ENCODE results near the gene NUP37. TPM values are rescaled to one million over a fixed set of nuclear protein-coding genes. Genes with fewer than 3 reads are reported as not detected.
"Not testable (repeated sequence)": the region's sequence is repeated elsewhere in the genome, so short reads cannot be mapped to it uniquely, and the experiment has no call there.

Gene NUP37
- total RNA-seq, 2 donors from 2014 or later, result 63.6 to 80.7 TPM

DNA sequence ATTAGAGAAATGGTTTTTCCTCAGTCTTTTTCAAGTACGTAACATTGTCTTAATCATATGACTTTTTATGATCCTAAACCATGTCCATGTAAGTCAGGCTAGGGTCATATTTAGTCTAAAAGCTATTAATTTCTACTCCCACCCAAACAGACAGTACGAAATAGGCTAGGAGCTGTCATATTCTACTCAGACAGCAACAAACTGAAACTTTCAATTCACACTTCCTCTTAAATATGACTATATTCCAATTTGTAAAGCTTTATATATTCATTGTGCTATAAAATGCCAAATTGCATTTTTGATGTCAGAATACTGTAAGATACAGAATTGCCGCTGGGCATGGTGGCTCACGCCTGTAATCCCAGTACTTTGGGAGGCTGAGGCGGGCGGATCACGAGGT is 3.5 kb downstream of the NUP37 start:
- no peak for ATAC-seq (replicated peaks)
- Mint-ChIP-seq H3K27me3 (no peaks in the 10 kb centered on the region), H3K4me3 (no peak overlapping the region), H3K9me3 (no peaks in the 10 kb centered on the region), H3K36me3 (ENCODE audit: low read depth) (peaks cover 63% of the 10 kb centered on the region), H3K27ac (no peak overlapping the region), H3K4me1 (peaks cover 9% of the 10 kb centered on the region)

- Mint-ChIP-seq H3K9me3 (no peaks in the 10 kb centered on the region), H3K4me1 (peaks cover 5% of the 10 kb centered on the region), H3K36me3 (ENCODE audit: low read depth) (peaks cover 85% of the 10 kb centered on the region), H3K27ac (no peak overlapping the region), H3K27me3 (no peaks in the 10 kb centered on the region), H3K4me3 (no peak overlapping the region)
- ATAC-seq (replicated peaks), result no peak
Measured at GRCh38 chr12:102114212-102114611, 5.7 kb downstream of the NUP37 start.

DNA sequence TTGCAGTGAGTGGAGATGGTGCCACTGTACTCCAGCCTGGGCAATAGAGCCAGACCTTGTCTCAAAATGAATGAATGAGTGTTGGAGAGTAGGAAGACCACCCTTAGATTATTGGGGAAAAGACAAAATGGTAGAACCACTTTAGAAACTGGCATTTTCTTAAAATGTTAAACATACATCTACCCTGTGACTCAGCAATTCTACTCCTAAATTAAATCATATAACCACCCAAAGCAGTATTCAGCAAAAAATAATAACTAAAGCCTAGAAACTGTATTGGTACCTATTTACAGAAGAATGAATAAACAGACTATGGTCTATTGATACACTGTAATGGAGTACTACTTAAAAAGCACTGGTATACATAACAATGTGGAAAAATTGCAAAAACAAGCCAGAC is 9.1 kb downstream of the NUP37 start:
- no peak for ATAC-seq (replicated peaks)
- Mint-ChIP-seq H3K4me3 (no peak overlapping the region), H3K4me1 (peaks cover 5% of the 10 kb centered on the region), H3K9me3 (no peaks in the 10 kb centered on the region), H3K27me3 (no peaks in the 10 kb centered on the region), H3K36me3 (ENCODE audit: low read depth) (peaks cover 93% of the 10 kb centered on the region), H3K27ac (no peak overlapping the region)

DNA sequence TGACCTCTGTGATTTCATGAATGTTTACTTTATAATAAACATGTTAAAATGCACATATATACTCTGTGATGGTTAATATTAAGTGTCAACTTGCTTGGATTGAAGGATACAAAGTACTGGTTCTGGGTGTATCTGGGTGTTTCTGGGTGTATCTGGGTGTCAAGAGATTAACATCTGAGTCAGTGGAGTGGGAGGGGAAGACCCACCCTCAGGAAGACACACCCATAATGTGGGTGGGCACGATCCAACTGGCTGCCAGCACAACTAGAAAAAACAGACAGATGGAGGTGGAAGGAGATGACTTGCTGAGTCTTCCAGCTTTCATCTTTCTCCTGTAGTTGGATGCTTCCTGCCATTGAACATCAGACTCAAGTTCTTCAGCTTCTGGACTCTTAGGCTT is 11.9 kb downstream of the NUP37 start:
- Mint-ChIP-seq H3K36me3 (ENCODE audit: low read depth) (peaks cover 97% of the 10 kb centered on the region), H3K4me3 (no peak overlapping the region), H3K9me3 (no peaks in the 10 kb centered on the region), H3K27ac (no peak overlapping the region), H3K4me1 (peaks cover 5% of the 10 kb centered on the region), H3K27me3 (no peaks in the 10 kb centered on the region)
- peak; percentile 23 for ATAC-seq (replicated peaks)

DNA sequence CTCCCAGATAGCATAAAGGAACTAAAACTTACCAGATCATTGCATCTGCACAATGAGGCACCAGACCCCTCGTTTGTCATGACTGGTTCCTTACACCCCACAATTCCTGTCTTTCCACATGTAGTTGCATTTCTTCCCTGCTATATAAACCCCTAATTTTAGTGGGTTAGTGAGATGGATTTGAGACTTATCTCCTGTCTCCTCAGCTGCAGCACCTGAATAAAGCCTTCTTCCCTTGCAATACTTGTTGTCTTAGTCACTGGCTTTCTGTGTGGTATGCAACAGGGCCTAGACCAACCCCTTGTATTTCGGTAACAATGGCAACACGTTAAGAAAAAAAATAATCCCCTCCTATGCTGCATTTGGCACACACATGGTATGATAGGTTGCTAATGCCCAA is 13.0 kb downstream of the NUP37 start:
- Mint-ChIP-seq H3K27me3 (no peaks in the 10 kb centered on the region), H3K4me1 (peaks cover 5% of the 10 kb centered on the region), H3K9me3 (no peaks in the 10 kb centered on the region), H3K27ac (no peak overlapping the region), H3K4me3 (no peak overlapping the region), H3K36me3 (ENCODE audit: low read depth) (peaks cover 95% of the 10 kb centered on the region)
- ATAC-seq (replicated peaks), result no peak

- Mint-ChIP-seq H3K9me3 (no peaks in the 10 kb centered on the region), H3K4me1 (peaks cover 3% of the 10 kb centered on the region), H3K4me3 (no peak overlapping the region), H3K27ac (no peak overlapping the region), H3K36me3 (ENCODE audit: low read depth) (peaks cover 58% of the 10 kb centered on the region), H3K27me3 (no peaks in the 10 kb centered on the region)
- no peak for ATAC-seq (replicated peaks)
Measured at GRCh38 chr12:102096855-102097254, 23.1 kb downstream of the NUP37 start.

GRCh38 chr12:102095677-102096263 is 24.1 kb downstream of the NUP37 start:
- Mint-ChIP-seq H3K36me3 (ENCODE audit: low read depth) (peaks cover 54% of the 10 kb centered on the region), H3K27me3 (no peaks in the 10 kb centered on the region), H3K4me1 (peaks cover 3% of the 10 kb centered on the region), H3K9me3 (no peaks in the 10 kb centered on the region), H3K27ac (no peak overlapping the region), H3K4me3 (no peak overlapping the region)
- ATAC-seq (replicated peaks), result no peak

GRCh38 chr12:102093319-102093718 is 26.6 kb downstream of the NUP37 start:
- no peak for ATAC-seq (replicated peaks)
- Mint-ChIP-seq H3K4me3 (no peak overlapping the region), H3K27ac (no peak overlapping the region), H3K4me1 (no peaks in the 10 kb centered on the region), H3K9me3 (no peaks in the 10 kb centered on the region), H3K36me3 (ENCODE audit: low read depth) (peaks cover 45% of the 10 kb centered on the region), H3K27me3 (no peaks in the 10 kb centered on the region)

DNA sequence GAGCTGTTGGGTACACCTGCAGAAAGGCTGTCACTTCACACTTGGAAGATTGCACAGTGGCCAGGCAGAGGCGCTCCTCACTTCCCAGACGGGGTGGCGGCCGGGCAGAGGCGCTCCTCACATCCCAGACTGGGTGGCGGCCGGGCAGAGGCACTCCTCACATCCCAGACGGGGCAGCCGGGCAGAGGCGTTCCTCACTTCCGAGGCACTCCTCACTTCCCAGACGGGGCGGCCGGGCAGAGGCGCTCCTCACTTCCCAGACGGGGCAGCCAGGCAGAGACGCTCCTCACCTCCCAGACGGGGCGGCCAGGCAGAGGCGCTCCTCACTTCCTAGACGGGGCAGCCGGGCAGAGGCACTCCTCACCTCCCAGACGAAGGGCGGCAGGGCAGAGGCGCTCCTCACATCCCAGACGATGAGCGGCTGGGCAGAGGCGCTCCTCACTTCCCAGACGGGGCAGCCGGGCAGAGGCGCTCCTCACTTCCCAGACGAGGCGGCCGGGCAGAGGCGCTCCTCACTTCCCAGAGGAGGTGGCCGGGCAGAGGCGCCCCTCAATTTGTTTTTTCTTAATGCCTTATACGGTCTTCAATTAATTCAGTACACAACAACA is 30.6 kb downstream of the NUP37 start:
- not testable (repeated sequence) for H3K27me3 Mint-ChIP-seq, H3K4me1 Mint-ChIP-seq

GRCh38 chr12:102080842-102081241 is 39.1 kb downstream of the NUP37 start:
- Mint-ChIP-seq H3K27ac (no peak overlapping the region), H3K4me3 (no peak overlapping the region), H3K9me3 (no peaks in the 10 kb centered on the region), H3K27me3 (no peaks in the 10 kb centered on the region), H3K36me3 (ENCODE audit: low read depth) (peaks cover 97% of the 10 kb centered on the region), H3K4me1 (no peaks in the 10 kb centered on the region)
- no peak for ATAC-seq (replicated peaks)

More for the DNA sequence above, 30.6 kb downstream of the NUP37 start:
- H3K9me3 Mint-ChIP-seq; ATAC-seq (replicated peaks); H3K4me3 Mint-ChIP-seq; H3K27ac Mint-ChIP-seq: not testable (repeated sequence)
- peaks cover 29% of the 10 kb centered on the region for H3K36me3 Mint-ChIP-seq (ENCODE audit: low read depth)

DNA sequence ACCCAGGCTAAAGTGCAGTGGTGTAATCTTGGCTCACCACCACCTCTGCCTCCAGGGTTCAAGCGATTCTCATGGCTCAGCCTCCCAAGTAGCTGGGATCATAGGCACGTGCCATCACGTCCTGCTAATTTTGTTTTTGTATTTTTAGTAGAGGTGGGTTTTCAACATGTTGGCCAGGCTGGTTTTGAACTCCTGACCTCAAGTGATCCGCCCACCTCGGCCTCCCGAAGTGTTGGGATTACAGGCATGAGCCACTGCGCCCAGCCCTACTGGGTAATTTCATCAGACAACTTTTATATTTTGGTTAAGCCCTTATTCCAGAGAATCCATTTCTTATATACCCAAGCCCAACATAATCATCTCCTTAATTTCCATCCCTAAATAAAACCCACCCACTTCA is 47.8 kb downstream of the NUP37 start:
- H3K27me3 Mint-ChIP-seq; H3K4me3 Mint-ChIP-seq; H3K9me3 Mint-ChIP-seq; ATAC-seq (replicated peaks); H3K4me1 Mint-ChIP-seq; H3K27ac Mint-ChIP-seq: not testable (repeated sequence)
- H3K36me3 Mint-ChIP-seq (ENCODE audit: low read depth), result peaks cover 35% of the 10 kb centered on the region

GRCh38 chr12:102069707-102070106 is 50.2 kb downstream of the NUP37 start:
- ATAC-seq (replicated peaks), result no peak
- H3K36me3 Mint-ChIP-seq (ENCODE audit: low read depth), result peaks cover 11% of the 10 kb centered on the region
- no peaks in the 10 kb centered on the region for H3K4me1 Mint-ChIP-seq
- no peak overlapping the region for H3K27ac Mint-ChIP-seq
- no peak overlapping the region for H3K4me3 Mint-ChIP-seq
- peaks cover 2% of the 10 kb centered on the region for H3K27me3 Mint-ChIP-seq
- H3K9me3 Mint-ChIP-seq, result no peaks in the 10 kb centered on the region

GRCh38 chr12:102067574-102068258 is 52.2 kb downstream of the NUP37 start:
- Mint-ChIP-seq H3K36me3 (ENCODE audit: low read depth) (no peaks in the 10 kb centered on the region), H3K4me3 (no peak overlapping the region), H3K9me3 (no peaks in the 10 kb centered on the region), H3K27ac (no peak overlapping the region), H3K4me1 (no peaks in the 10 kb centered on the region), H3K27me3 (peaks cover 2% of the 10 kb centered on the region)
- ATAC-seq (replicated peaks), result no peak

DNA sequence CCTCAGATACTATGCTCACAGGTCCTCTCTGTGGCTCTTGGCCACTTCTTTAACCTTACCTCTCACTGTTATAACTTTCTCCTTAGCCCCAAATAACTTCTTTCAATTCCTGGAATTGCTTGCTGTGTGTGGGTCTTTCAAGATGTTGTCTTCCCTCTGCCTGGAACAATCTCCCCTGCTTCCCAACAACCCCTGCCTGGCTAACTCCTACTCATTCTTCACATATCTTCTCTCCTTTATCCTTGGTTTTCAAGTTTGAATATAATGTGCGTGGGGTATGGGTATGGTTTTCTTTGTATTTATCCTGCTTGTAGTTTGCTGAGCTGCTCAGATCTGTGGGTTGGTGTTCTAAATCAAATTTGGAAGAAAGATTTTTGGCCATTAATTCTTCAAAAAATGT is 55.4 kb downstream of the NUP37 start:
- Mint-ChIP-seq H3K27ac (no peak overlapping the region), H3K4me1 (peaks cover 5% of the 10 kb centered on the region), H3K4me3 (no peak overlapping the region), H3K27me3 (peaks cover 2% of the 10 kb centered on the region), H3K36me3 (ENCODE audit: low read depth) (peaks cover 22% of the 10 kb centered on the region), H3K9me3 (no peaks in the 10 kb centered on the region)
- ATAC-seq (replicated peaks), result no peak

DNA sequence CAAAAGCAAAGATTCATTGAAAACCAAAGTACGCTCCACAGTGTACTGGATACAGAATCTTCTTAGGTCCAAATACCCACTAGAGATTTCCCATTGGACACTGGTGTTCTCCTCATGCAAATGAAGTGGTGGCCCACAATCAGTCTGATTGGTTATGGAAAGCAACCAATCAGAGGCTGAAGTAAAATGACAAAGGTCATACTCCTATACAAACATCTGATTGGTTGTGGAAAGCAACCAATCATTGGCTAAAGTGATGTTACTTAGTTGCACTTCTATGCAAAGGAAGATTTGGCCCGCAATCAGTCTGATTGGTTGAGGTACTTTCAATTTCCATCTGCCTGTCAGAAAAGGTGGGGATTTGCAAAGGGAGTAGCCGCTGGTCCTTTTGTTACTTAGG is 56.8 kb downstream of the NUP37 start:
- Mint-ChIP-seq H3K9me3 (no peaks in the 10 kb centered on the region), H3K4me1 (peaks cover 11% of the 10 kb centered on the region), H3K4me3 (peak overlapping the region; percentile 100), H3K36me3 (ENCODE audit: low read depth) (peaks cover 36% of the 10 kb centered on the region), H3K27me3 (peaks cover 2% of the 10 kb centered on the region), H3K27ac (no peak overlapping the region)
- no peak for ATAC-seq (replicated peaks)

Data from activated T-helper 17 cell treated with anti-CD3 and anti-CD28 coated beads, Interleukin-2, amount 50 U/mL, for 72 hours (primary cell).